Loucy (cell line): ENCODE measurements around the gene ECSCR.

Experiments used
- H2AFZ ChIP-seq: fragments of 200-600 bp; sonication (generic); 2 replicates; pipeline ENCODE4 v1.6.0; 2016; ENCODE audit warnings: antibody characterized with exemption, mild to moderate bottlenecking, low read length, moderate library complexity
- H3F3A ChIP-seq: fragments of 200-600 bp; 2 replicates; pipeline ENCODE4 v1.6.0; 2016; ENCODE audit warnings: antibody characterized with exemption, low read depth, mild to moderate bottlenecking
- H3K27me3 ChIP-seq: fragments of 200-600 bp; sonication (generic); 2 replicates; pipeline ENCODE4 v1.6.1; 2014; ENCODE audit warnings: low read length, mild to moderate bottlenecking; ENCODE audit not compliant: insufficient read depth, poor library complexity, severe bottlenecking
- H3K36me3 ChIP-seq: fragments of 200-600 bp; sonication (generic); 2 replicates; pipeline ENCODE4 v1.6.1; 2016; ENCODE audit warnings: low read length; ENCODE audit not compliant: insufficient read depth
- H3K4me1 ChIP-seq: fragments of 200-600 bp; sonication (generic); 2 replicates; pipeline ENCODE4 v1.5.1; 2014; ENCODE audit warnings: low read length, mild to moderate bottlenecking; ENCODE audit not compliant: insufficient read depth, poor library complexity, severe bottlenecking
- H3K4me2 ChIP-seq: fragments of 200-600 bp; sonication (generic); 2 replicates; pipeline ENCODE4 v1.6.0; 2014; ENCODE audit warnings: antibody characterized with exemption, low read length, low read depth, mild to moderate bottlenecking; ENCODE audit not compliant: poor library complexity, severe bottlenecking
- H3K4me3 ChIP-seq: fragments of 200-600 bp; sonication (generic); 2 replicates; pipeline ENCODE4 v1.5.1; 2014; ENCODE audit warnings: low read length, mild to moderate bottlenecking, mixed read lengths; ENCODE audit not compliant: poor library complexity, severe bottlenecking
- H3K79me2 ChIP-seq: fragments of 200-600 bp; sonication (generic); 2 replicates; pipeline ENCODE4 v1.6.1; 2014; ENCODE audit warnings: low read length; ENCODE audit not compliant: insufficient read depth
- H3K9ac ChIP-seq: fragments of 200-600 bp; sonication (generic); 2 replicates; pipeline ENCODE4 v1.6.0; 2014; ENCODE audit warnings: mild to moderate bottlenecking, low read depth, low read length, moderate library complexity; ENCODE audit not compliant: poor library complexity, severe bottlenecking
- H3K9me2 ChIP-seq: fragments of 200-600 bp; sonication (generic); replicated peaks from 2 replicates; pipeline ENCODE4 v1.6.1; 2016; ENCODE audit warnings: low read depth, low read length, mixed read lengths
- H3K9me3 ChIP-seq: fragments of 200-600 bp; sonication (generic); 2 replicates; pipeline ENCODE4 v1.6.1; 2014; ENCODE audit warnings: mild to moderate bottlenecking, antibody characterized with exemption, low read length, low read depth; ENCODE audit not compliant: insufficient read depth
- H4K20me1 ChIP-seq: fragments of 200-600 bp; sonication (generic); 2 replicates; pipeline ENCODE4 v1.6.0; 2014; ENCODE audit warnings: antibody characterized with exemption, low read length, mild to moderate bottlenecking; ENCODE audit not compliant: insufficient read depth, poor library complexity, severe bottlenecking
- EZH2phosphoT487 ChIP-seq: fragments of 200-600 bp; IDR thresholded peaks from 2 replicates; pipeline ENCODE4 v1.6.1; 2018; ENCODE audit warnings: antibody characterized with exemption, mild to moderate bottlenecking, moderate library complexity, borderline replicate concordance
- TF ChIP-seq, protein P1 (sequence below): fragments of 200-600 bp; sonication (generic); conservative IDR thresholded peaks from 2 replicates; pipeline ENCODE4 v1.5.1; 2014; ENCODE audit warnings: mild to moderate bottlenecking, antibody characterized with exemption, low read length

Gene ECSCR

DNA sequence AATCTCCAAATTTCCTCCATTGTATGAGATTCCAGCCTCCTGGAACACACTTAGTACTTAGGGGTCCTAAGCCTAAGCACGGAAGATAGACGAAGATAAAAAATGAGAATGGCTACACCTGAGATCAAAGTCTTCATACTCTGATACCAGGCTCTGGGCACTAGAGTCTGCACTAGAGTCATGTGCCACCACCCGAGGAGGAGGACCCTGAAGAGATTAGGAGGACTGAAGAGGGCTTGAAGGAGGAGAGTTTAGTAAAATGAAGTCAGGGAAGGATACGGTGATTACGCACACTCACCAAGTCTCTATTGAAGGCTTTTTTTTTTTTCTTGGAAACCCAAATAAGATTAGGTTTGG is 58.1 kb downstream of the ECSCR start:
- Histone ChIP-seq H4K20me1 (no peaks in the 10 kb centered on the region), H3K36me3 (no peaks in the 10 kb centered on the region), H3K4me2 (peak overlapping the region; percentile 86), H2AFZ (peak overlapping the region; percentile 89), H3K4me1 (peaks cover 19% of the 10 kb centered on the region), H3K9ac (peak overlapping the region; percentile 69), H3K9me3 (no peaks in the 10 kb centered on the region), H3F3A (0 out of 2 replicates have a peak, but pooled peaks cover 4% of the 10 kb centered on the region), H3K79me2 (no peaks in the 10 kb centered on the region), H3K27me3 (no peaks in the 10 kb centered on the region), H3K4me3 (peak overlapping the region; percentile 76), H3K9me2 (no peaks in the 10 kb centered on the region)
- no peak for TF ChIP-seq EZH2phosphoT487
- TF ChIP-seq, protein P1, sequence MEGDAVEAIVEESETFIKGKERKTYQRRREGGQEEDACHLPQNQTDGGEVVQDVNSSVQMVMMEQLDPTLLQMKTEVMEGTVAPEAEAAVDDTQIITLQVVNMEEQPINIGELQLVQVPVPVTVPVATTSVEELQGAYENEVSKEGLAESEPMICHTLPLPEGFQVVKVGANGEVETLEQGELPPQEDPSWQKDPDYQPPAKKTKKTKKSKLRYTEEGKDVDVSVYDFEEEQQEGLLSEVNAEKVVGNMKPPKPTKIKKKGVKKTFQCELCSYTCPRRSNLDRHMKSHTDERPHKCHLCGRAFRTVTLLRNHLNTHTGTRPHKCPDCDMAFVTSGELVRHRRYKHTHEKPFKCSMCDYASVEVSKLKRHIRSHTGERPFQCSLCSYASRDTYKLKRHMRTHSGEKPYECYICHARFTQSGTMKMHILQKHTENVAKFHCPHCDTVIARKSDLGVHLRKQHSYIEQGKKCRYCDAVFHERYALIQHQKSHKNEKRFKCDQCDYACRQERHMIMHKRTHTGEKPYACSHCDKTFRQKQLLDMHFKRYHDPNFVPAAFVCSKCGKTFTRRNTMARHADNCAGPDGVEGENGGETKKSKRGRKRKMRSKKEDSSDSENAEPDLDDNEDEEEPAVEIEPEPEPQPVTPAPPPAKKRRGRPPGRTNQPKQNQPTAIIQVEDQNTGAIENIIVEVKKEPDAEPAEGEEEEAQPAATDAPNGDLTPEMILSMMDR: peak; percentile 28; the same call in 1 of the 2 replicates

DNA sequence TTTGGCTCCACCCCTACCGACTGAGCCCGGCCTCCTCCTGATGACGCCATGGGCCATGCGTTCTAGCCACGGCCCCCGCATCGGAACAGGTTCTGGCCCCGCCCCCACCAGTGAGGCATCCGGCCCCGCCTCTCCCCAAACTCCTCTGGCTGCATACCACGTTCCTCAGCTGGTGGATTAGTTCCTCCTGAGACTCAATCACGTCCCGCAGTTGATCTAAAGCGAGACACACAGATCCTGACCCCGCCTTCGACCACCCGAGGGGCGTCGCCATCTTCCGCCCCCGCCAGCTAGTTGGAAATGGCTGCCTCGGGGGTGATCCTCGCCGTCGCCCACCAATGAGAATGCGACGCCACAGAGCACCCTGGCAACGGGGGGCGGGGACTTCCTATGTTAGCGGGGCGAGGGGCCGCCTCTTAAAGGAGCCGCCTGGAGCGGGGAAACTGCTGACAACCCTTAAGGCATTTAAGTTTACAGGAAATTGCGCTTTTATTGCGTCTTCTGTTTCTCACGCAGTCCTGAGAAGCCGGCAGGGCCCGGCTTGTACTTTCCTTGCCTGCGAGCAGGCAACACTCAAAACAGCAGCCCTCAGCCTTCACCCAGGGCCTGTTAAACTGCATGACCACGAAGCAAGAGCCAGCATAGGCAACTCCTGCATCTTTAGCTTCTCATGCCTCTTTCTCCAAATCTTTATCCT is 58.6 kb downstream of the ECSCR start, which contains the start of gene SPATA24:
Gene SPATA24 (minus strand): TSS at position 303 of the 697 bp plus-strand sequence. CDS start 29 bp downstream, at position 274.
- Histone ChIP-seq H3K4me1 (peaks cover 19% of the 10 kb centered on the region), H3K79me2 (no peaks in the 10 kb centered on the region), H3K9ac (peak within 1 kb of the TSS; percentile 69), H3K9me2 (no peaks in the 10 kb centered on the region), H3K4me3 (peak within 1 kb of the TSS; percentile 76), H3F3A (0 out of 2 replicates have a peak, but pooled peaks cover 4% of the 10 kb centered on the region), H2AFZ (peak within 1 kb of the TSS; percentile 89), H3K4me2 (peak within 1 kb of the TSS; percentile 86), H4K20me1 (no peaks in the 10 kb centered on the region), H3K27me3 (no peaks in the 10 kb centered on the region), H3K36me3 (no peaks in the 10 kb centered on the region), H3K9me3 (no peaks in the 10 kb centered on the region)
- TF ChIP-seq EZH2phosphoT487: no peak
- TF ChIP-seq, protein P1: no peak

DNA sequence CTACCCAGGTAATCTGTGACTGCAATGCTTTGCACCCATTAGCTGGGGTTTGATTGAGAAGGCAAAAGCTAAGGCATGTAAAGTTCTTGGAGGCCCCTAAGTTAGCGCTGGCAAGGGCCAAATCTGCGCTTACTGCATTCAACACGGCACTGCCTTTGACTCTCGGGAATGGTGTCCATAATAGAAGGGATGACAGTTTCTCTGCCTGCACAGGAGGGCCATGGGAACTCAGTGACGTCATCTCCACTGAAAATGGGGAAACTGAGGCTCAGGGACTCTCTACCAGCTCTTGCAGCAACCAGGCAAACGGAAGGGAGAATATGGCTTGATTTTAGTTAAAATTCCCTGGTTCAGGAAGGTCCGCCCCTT is 59.1 kb downstream of the ECSCR start:
- TF ChIP-seq, protein P1: no peak
- no peak for TF ChIP-seq EZH2phosphoT487
- Histone ChIP-seq H2AFZ (peak overlapping the region; percentile 84), H3K36me3 (no peaks in the 10 kb centered on the region), H3F3A (0 out of 2 replicates have a peak, but pooled peaks cover 4% of the 10 kb centered on the region), H4K20me1 (no peaks in the 10 kb centered on the region), H3K4me2 (peak overlapping the region; percentile 86), H3K9ac (peak overlapping the region; percentile 69), H3K9me3 (no peaks in the 10 kb centered on the region), H3K4me1 (peaks cover 19% of the 10 kb centered on the region), H3K27me3 (no peaks in the 10 kb centered on the region), H3K4me3 (peak overlapping the region; percentile 76), H3K9me2 (no peaks in the 10 kb centered on the region), H3K79me2 (no peaks in the 10 kb centered on the region)
